SK-N-MC (cell line): ENCODE data around the gene VANGL2.
A peak's percentile ranks its signal among the peaks of the same experiment; 100 is the strongest.

ENCODE experiments used
- DNase-seq: peaks from one replicate; pipeline ENCODE4 v3.0.0-alpha.2; 2011; ENCODE audit warnings: low read depth, low spot score
- H3K27ac ChIP-seq: fragments of 200-600 bp; sonication (generic); 2 replicates; pipeline ENCODE4 v1.5.1; 2016; ENCODE audit warnings: mixed run types
- H3K36me3 ChIP-seq: fragments of 200-600 bp; sonication (generic); 2 replicates; pipeline ENCODE4 v1.6.1; 2017; ENCODE audit warnings: antibody characterized with exemption, low read length, mixed read lengths; ENCODE audit not compliant: insufficient read depth
- H3K4me3 ChIP-seq: fragments of 200-600 bp; sonication (generic); 2 replicates; pipeline ENCODE4 v1.5.1; 2016
- H3K9ac ChIP-seq: fragments of 200-600 bp; sonication (generic); 2 replicates; pipeline ENCODE4 v1.8.0; 2017; ENCODE audit warnings: mixed run types, mixed read lengths; ENCODE audit not compliant: insufficient read length
- H3K9me3 ChIP-seq: fragments of 200-600 bp; sonication (generic); 2 replicates; pipeline ENCODE4 v1.6.1; 2017; ENCODE audit warnings: low read depth, mild to moderate bottlenecking, antibody characterized with exemption, low read length, moderate library complexity, mixed read lengths
- EZH2 ChIP-seq: fragments of 200-600 bp; sonication (generic); IDR thresholded peaks from one replicate; pipeline ENCODE4 v1.6.1; 2017; ENCODE audit warnings: antibody characterized with exemption
- FOXP2 ChIP-seq: optimal IDR thresholded peaks from 2 replicates; pipeline ENCODE3; 2011; ENCODE audit warnings: mild to moderate bottlenecking, moderate library complexity; ENCODE audit not compliant: insufficient read depth; ENCODE audit errors: extremely low read length, control extremely low read depth
- POLR2AphosphoS5 ChIP-seq: IDR thresholded peaks from 2 replicates; pipeline ENCODE4 v1.6.1; 2012; ENCODE audit warnings: mild to moderate bottlenecking, low read depth, low read length, borderline replicate concordance

Gene VANGL2

DNA sequence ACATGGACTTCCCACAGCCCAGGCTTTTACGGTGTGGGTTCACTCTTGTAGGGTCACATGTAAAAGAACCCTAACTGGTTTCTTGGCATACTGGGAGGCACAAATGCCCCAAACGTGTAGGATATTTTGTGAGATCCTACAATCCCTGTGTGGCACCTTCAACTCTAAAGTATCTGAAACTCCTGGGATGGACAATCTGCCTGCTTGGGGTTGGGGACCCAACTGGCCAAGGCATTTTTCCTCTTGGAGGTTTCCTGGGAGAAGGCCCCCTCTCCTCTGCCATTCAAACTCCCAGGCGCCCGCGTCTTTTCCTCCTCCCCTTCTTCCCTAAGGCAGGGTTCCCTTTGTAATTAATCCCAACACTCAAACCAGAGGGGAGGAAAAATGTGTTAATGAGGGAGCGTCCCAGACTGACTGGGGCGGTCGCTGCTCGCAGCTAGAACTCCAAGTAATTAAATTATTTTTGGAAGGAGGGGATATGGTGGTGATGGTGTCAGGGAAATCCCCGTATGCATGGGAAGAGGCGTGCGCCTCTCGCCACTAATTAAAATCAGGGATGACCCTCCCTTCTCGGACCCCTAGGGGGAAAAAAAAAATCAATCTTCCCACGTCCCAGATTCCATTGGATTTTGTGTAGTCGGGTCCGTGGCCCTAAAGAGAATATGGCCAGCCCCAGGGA, 681 bp upstream of the VANGL2 start:
- Histone ChIP-seq H3K4me3 (peak overlapping the region; percentile 88), H3K9ac (peak overlapping the region; percentile 88), H3K27ac (0 out of 2 replicates have a peak overlapping the region, but pooled peaks have one; percentile 57), H3K9me3 (no peaks in the 10 kb centered on the region), H3K36me3 (no peaks in the 10 kb centered on the region)
- TF ChIP-seq FOXP2 (no peak), EZH2 (no peak), POLR2AphosphoS5 (no peak)
- DNase-seq, result no peak

DNA sequence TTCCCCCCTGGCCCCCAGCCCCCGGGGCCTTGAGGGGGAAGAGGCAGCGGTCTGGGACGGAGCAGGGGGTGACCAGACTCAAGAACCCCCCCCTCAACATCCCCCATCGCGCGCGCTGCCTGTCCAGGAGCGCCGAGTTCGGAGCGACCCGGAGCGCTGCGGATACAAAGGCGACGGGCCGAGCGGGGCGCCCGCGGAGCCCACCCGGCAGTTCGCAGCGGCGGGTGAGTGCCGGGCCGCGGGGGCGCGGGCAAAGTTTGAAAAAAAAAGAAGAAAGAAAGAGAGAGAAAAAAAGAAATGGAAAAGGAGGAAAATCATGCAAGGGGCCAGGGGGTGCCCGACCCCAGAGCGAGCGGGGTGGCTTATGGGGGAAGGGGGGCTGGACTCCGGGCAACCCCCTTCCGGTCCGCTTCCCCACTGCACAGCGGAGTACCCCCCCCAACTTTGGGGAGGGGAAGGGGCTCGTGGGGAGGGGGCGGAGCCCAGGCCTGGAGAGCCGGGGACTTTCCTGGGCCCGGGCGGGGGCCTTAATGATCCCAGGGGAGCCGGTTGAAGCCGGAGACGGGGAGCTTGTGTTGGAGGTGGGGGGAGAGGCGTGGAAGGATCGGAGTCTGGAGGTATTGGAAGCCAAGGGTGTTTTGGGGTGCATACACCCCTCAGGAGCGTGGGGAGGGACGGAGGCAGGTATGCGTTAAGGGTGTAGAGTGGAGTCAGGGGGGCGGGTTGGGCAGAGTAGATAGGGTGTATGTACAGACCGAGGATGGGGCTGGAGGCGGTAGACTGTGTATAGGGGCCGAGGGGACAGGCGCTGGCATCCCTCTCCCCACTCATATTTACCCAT, 502 bp downstream of the VANGL2 start:
- H3K4me3 ChIP-seq, result peak overlapping the region; percentile 88
- no peaks in the 10 kb centered on the region for H3K36me3 ChIP-seq
- peak overlapping the region; percentile 89 for H3K9ac ChIP-seq
- no peak for DNase-seq
- H3K9me3 ChIP-seq, result no peaks in the 10 kb centered on the region
- 0 out of 2 replicates have a peak overlapping the region, but pooled peaks have one; percentile 34 for H3K27ac ChIP-seq
- TF ChIP-seq FOXP2 (no peak), EZH2 (no peak), POLR2AphosphoS5 (no peak)

DNA sequence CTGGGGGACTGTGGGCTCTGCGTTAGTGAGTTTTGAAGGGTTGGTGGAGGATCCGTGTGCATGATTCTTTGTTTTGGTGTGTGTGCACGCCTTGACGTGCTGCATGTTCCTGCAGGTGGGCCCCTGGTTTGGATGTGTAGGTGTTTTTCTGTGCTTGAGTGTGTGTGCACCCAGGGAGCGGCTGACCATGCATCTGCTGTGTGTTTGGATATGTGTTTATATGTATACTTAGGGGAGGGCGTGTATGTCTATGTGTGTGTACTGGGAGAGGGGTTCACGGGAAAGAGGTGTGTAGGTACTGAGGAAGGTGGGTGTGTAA, 1.1 kb downstream of the VANGL2 start:
- TF ChIP-seq POLR2AphosphoS5, result no peak
- no peak for TF ChIP-seq FOXP2
- TF ChIP-seq EZH2, result no peak
- Histone ChIP-seq H3K9me3 (no peaks in the 10 kb centered on the region), H3K4me3 (peak overlapping the region; percentile 88), H3K27ac (no peak overlapping the region), H3K36me3 (no peaks in the 10 kb centered on the region), H3K9ac (peak overlapping the region; percentile 89)
- no peak for DNase-seq

- no peaks in the 10 kb centered on the region for H3K36me3 ChIP-seq
- no peak overlapping the region for H3K27ac ChIP-seq
- no peaks in the 10 kb centered on the region for H3K9me3 ChIP-seq
- H3K9ac ChIP-seq, result no peak overlapping the region
- DNase-seq, result no peak
- no peak for TF ChIP-seq POLR2AphosphoS5
- no peak for TF ChIP-seq EZH2
- H3K4me3 ChIP-seq, result peak overlapping the region; percentile 88; the same call in 1 of the 2 replicates
Measured at GRCh38 chr1:160402001-160402795, 1.8 kb downstream of the VANGL2 start.

DNA sequence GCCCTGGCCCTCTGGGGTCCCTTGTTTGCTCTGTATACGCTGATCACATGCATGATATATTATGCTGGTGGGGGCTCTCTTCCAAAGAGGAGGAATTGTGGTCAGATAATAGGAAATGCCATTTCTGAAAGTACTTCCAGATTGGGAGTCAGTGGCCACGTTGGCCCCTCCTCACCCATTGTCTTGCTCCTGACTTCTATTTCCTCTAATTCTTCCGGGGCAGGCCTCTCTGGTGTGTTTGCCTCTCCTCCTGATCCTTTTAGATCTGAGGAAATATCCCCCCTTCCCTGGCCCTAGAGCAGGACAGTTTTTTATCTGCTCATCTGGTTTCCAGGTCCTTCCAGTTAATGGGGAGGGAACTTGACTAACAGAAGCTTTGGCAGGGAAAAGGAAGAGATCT, 2.9 kb downstream of the VANGL2 start:
- Histone ChIP-seq H3K36me3 (no peaks in the 10 kb centered on the region), H3K27ac (no peak overlapping the region), H3K9me3 (no peaks in the 10 kb centered on the region), H3K4me3 (no peak overlapping the region), H3K9ac (no peak overlapping the region)
- no peak for DNase-seq
- TF ChIP-seq POLR2AphosphoS5, result no peak
- TF ChIP-seq FOXP2, result no peak
- TF ChIP-seq EZH2, result no peak

GRCh38 chr1:160404094-160404493, 3.7 kb downstream of the VANGL2 start:
- H3K9me3 ChIP-seq, result no peaks in the 10 kb centered on the region
- no peaks in the 10 kb centered on the region for H3K36me3 ChIP-seq

GRCh38 chr1:160405331-160405877, 5.0 kb downstream of the VANGL2 start:
- Histone ChIP-seq H3K9ac (no peak overlapping the region), H3K9me3 (no peaks in the 10 kb centered on the region), H3K36me3 (no peaks in the 10 kb centered on the region), H3K4me3 (no peak overlapping the region), H3K27ac (no peak overlapping the region)
- no peak for TF ChIP-seq POLR2AphosphoS5
- no peak for TF ChIP-seq EZH2
- no peak for TF ChIP-seq FOXP2
- DNase-seq, result no peak

More at GRCh38 chr1:160404094-160404493, 3.7 kb downstream of the VANGL2 start:
- no peak for TF ChIP-seq FOXP2
- no peak for TF ChIP-seq POLR2AphosphoS5
- no peak overlapping the region for H3K9ac ChIP-seq
- H3K27ac ChIP-seq, result no peak overlapping the region
- H3K4me3 ChIP-seq, result no peak overlapping the region
- DNase-seq, result no peak
